Stimulated activated CD4-positive, alpha-beta T cell treated with anti-CD3 and anti-CD28 coated beads, Interleukin-15, amount 100 ng/mL, for 24 hours (primary cell): ENCODE measurements around the gene FOXE1.

Experiments used
- DNase-seq: peaks from one replicate; pipeline ENCODE4 v3.0.0-alpha.2; 2020

FOXE1 gene

DNA sequence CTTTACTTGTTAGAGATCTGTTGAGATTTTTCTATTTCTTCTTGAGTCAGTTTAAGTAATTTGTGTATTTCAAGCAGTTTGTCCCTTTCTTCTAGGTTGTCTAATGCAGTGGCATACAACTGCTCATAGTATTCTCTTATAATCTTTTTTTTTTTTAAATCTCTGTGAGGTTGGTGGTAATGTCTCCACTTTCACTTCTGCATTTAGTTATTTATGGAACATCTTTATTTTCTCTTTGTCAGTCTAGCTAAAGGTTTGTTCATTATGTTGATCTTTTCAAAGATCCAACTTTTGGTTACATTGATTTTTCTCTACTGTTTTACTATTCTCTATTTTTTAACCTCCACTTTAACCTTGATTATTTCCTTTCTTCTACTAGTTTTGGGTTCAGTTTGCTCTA is 13.8 kb downstream of the FOXE1 start:
- DNase-seq, result no peak

DNA sequence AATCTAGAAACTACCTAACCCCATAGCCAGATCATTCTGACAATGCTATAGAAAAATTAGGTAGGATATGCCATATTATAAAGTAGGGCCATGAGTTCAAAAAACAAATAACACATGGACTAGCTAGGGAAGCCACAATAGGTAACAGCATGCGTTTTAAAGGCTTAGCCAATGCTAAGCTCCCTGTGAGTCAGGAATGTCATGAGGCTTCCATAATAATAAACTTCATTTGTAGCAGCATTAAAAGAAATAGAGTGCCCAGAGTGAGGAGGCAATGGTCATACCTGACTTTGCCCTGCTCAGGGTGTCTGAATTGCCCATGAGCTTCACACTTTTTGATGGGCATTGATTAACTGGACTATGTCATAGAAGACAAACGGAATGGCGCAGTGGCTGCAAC is 15.8 kb downstream of the FOXE1 start:
- no peak for DNase-seq

DNA sequence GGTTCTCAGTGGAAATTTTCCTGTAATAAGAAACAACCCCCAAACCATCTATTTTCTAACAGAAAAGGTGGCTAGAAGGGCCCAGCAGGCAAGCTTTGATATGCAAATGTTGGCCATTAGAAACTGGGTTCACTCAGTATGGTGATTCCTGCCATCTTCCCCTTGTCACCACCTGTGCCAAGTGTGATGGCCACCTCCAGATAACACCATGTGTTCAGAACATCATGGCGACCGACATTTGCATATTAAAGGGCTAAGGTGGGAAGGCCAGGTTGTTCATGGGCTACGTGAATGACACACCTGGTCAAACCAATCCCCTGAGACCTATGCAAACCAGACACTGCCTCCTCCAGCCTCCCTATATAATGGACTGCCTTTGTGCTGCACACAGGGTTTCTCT is 20.4 kb downstream of the FOXE1 start:
- DNase-seq, result no peak

DNA sequence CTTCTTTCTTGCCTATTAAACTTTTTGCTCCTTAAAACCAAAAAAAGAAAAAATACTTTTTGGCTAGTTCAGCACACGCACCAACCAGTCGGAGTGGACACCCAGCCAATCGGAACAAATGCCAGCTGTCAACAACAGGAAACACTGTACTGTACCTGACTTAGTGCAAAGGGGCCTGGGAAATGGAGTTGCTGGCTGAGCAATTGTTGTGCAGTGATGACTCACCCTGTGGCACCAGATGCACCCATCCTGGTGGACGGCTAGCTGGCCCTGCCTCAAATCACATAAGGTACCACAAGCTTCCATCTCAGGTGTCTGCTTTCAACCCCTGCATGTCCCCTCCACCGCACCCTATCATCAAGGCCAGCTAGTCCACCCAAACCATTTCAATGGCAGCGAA is 20.9 kb downstream of the FOXE1 start:
- no peak for DNase-seq

DNA sequence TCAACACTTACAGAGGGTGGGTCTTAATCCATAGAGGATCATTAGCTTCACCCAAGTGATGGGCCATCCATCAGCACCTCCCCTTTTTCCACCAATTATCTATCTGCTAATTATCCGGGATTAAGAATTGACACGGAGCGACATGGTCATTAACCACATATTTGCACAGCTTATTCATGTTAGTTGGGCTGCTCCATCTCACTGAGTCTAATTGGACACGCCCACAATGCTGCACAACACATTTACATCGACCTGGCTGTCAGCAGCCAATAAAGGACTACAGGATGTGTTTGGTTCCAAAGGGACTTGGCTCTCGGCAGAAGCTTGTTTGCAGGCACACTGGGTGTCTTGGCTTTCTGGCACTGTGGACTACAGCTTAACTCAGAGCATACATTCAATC is 21.6 kb downstream of the FOXE1 start:
- no peak for DNase-seq

DNA sequence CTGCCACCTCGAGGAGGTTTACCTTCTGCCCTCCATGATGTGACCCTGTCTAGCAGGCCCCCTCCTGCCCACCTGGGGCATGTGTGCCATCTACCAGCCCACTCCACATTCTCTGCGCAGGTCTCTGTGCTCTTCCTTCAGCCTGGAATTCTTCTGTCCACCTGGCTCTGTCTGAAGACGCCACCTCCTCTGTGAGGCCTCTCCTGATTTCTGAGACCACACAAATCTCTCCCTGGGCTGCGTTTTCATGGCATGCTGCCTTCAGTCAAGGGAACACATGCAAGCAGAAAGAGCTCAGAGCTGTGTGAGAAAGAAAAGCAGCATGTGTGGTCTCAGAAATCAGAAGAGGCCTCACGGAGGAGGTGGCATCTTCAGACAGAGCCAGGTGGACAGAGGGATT is 22.1 kb downstream of the FOXE1 start:
- DNase-seq, result no peak

DNA sequence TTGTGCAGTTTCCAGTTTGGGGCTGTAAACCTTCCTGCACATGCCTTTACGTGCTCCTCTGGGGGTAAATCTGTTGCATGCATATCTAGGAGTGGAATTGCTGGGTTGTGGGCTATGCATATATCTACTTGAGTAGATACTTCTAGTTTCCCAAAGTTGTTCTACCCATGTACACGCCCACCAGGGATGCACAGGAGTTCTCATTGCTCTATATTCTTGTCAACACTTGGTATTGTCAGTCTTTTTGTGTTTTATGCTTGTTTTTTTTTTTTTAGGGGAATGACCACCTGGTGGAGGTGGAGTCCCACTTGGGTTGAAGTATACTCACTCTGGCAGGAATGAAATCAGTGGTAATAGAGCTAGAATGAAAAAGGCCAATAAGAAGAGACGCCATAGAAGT is 23.0 kb downstream of the FOXE1 start:
- no peak for DNase-seq

DNA sequence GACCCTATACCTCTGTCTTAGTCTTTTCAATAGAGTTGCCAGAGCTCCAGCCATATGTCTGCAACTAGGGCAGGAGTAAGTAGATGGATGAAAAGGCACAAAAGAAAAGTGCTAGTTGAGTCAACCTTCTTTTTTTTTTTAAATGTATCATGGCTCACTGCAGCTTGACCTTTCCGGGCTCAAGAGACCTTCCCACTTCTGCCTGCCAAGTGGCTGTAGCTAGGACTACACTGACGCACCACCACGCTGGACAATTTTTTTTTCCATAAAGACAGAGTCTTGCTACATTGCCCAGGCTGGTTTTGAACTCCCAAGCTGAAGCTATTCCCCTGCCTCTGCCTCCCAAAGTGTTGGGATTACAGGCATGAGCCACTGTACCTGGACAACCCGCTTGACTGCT is 27.3 kb downstream of the FOXE1 start:
- DNase-seq, result no peak

DNA sequence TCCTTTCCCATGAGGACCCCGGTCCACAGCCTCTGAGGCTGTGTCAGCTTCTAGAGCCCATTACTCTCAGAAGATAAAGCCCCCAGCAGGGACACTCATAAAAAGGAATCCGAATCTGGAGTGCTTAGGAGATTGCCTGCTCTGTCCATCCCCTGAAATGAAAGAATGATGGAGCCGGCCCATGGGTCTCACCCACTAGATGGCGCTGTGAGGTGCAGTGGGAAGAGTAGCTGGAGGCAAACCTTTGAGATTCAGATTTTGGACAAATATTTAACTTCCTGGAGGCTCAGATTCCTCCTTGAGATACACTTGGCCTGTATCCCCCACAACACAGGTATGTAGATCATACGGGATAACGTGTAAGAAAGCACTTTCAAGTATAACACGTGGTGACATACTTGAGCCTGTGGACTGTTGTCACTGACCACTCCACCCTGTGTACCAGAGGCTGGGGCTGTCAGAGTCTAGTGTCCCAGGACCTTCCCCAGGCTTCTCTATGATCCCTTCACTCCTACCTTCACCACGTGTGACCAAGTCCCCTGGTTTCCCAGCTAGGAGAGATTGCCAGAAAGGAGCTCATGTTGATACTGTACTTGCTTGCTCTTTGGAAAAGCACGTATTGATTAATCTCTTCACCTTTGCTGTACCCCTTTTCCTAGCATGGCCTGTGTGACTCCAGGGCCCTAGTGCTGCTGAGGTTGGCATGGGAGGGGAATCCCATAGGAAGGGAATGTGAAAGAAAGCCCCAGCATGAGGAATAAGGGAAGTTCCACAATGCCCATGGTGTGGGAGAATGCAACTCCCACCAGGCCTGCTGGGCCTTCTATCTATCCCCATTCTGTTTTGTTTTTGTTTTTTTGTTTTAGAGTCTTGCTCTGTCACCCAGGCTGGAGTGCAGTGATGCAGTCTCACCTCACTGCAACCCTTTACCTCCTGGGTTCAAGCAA is 37.2 kb downstream of the FOXE1 start:
- DNase-seq, result peak; percentile 76

DNA sequence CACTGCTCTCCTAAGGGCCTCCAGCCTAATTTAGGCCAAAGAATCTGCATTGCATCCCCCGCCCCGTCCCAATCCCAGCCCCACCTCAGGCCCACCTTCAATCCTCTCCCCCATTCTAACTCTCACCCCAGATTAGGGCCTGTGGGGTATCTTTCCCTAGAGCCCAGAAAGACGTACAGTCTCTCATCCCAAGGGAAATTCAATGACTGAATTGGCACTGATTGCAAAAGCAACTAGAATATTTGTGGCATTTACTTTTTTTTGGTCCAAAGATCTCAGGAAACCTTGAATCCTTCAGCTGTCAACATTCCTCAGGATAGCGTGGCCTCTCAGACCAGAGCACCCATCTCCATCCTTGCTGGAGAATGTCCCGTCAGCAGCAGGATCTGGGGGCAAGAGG is 38.7 kb downstream of the FOXE1 start:
- no peak for DNase-seq

DNA sequence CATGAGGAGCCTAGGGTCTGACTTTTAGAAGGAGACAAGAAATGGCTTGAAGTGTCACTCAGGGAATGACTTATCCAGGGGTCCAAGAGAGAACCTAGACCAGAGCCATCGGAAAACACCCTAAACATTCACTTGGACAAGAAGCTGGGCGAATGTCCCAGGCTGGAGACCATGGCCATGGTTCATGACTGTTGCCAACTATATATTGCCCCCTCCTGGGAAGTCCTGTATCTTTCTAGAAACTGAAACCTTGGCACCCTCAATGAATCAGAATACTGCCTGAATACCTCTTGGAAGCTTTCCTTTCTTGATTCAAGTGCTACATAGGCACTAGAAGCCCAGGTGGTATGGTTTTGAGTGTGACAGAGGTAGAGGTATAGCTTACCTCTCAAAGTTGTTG is 39.4 kb downstream of the FOXE1 start:
- DNase-seq, result no peak

DNA sequence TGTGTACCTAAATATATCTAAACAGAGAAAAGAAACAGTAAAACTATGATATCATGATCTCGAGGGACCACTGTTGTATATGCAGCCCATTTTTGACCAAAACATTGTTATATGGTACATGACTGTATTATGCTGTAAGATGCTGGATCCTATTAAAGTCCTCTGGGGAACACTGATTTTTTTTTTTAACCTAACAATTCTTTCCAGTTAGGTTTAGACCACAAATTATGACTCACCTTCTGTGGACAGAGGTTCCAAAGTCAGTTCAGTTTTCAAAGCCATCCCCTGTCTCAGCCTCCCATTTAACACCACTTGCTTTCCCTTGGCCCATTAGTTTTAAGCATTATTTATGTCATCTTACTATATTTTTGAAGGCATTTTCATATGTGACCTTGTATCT is 42.2 kb downstream of the FOXE1 start:
- DNase-seq, result no peak

DNA sequence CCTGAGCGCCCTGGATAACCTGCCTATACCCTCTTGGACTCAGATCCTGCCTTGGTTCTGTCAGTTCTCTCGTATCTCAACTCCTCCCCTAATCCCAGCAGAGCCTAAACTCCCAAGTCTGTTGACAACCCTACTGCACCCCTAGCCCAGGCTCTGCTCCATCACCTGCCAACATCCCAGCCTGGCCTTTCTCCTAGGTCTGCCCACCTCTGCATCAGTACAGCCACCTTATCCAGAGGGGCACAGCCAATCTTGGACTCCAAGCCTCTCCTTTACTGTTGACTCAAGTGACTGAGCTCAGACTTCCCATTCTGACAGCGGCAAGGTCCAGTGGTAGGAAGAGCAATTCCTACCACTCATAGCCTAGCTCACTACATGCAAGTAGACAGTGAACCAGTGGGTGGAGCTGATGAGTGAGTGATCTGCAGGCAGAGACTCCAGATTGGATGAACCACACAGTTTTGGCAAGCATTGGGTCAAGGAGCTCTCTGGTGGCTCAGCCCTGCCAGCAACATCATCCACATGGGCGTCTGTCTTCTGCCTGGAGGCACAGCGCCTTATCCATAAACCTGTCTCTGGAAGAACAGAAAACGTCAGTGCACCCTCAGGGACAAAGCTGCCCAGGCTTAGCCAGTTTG is 42.8 kb downstream of the FOXE1 start:
- peak; percentile 24 for DNase-seq

DNA sequence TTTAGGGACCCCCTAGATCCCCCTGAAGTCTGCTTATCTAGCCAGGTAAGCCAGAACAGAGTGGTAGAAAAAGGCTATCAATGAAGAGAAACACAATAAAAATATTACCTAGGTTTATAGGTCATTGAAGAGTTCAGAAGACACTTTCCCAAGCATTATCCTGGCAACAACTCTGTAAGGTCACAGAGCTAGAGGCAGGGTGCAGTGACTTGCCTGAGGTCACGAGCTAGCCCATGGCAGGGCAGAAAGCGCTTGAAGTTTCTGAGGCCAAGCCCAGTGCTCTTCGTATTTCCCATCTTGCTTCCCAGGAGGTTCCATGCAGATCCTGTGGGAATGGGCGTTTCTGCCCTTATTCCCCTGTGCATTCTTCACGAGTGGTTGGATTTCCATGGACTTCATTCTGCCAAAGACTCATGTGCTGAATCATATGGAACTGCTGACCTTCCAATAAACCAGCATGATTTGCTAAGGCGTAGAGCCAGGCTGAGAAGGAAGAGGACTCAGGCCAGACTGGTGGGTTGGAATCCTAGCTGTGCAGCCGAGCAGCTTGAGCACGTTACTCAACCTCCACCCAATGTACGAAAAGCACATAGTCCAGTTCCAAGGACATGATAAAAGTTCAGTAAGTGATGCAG is 47.2 kb downstream of the FOXE1 start:
- no peak for DNase-seq

DNA sequence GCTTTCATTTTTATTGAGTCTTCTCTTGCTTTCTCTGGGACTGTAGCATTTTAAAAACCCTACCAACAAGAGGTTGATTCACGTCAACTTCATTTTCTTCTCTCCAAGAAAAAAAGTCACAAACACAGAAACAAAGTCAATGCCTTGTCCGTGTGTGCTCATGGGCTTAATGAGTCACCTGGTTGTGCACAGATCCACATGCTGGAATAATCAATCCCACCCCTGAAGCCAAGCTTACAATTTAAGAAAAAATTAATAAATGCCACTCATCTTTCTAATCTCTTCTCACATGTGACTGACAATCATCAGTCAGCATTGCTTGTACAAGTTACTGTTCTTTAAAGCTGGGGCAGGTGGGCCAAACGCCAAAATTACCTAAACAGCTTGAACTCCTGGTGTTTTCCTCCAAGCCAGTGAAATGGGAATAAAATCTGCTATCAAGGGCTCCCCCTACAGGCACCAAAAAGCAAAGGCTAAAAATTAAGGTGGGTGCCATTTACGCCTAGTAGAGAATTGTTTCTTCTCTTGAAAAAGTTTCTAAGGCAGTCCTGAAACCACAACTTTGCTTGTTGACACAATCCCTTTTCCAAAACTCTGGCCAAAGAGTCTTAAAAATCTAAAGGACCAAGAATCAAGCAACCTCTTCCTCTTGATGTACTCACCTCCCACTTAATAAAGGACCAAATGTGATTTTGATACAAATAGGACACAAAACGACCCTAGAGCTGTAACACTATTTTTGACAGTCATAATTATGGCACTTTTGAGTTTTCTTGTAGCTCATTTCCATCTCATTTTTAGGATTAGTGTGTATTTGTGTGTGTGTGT is 47.9 kb downstream of the FOXE1 start:
- no peak for DNase-seq

DNA sequence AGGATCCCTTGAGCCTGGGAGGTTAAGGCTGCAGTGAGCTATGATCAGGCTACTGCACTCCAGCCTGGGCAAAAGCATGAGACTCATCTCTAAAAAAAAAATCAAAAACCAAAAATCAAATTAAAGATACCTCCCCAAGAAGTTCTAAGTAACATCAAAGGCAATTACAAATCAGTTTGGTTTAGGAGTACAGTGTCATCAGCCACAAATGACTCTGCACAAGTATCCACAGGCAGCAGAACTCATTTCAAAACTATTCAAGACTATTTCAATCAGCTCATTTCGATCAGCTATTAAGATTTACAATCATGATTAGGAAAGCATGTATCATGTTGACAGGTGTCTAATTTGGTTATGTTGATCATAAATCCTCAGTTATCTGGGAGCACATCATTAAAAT is 50.2 kb downstream of the FOXE1 start:
- DNase-seq, result no peak

DNA sequence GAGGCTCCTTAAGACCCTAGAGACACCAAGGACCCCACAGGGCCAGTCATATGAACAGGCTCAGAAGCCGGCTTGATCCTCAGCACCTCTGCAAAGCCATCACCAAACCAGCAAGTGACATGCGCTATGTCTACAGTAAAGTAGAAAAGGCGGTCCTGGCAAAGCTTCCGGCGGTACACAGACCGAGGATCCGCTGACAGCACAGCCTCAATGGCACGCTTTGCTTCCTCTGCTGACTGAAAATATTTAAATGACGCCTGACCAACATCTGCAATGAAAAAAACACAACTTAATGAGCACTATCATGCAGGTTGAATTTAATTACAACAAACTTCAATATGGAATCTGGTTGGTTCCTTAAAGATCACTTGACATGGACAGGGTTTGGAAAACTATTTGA is 51.7 kb downstream of the FOXE1 start:
- peak; percentile 63 for DNase-seq

DNA sequence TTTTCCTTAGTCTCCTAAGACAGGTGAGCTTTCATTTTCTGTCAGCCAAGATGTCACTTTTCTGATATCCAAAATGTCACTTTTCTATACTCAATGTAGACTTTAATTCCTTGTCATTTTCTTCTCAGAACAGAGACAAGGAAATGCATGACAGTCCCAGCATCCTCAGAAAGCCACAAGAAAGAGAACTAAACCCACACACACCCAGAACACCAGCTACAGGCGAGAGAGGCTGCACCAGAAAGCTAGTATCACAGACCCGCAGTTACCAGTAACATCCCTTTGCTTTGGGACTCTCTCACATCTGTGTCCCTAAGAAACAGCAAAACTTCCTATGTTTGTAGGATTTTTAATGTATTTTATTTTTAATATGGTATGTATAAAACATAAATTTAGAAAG is 52.2 kb downstream of the FOXE1 start:
- peak; percentile 55 for DNase-seq
